ENCODE measurements around the gene TRIM5. TPM values are rescaled to one million over a fixed set of nuclear protein-coding genes. Genes with fewer than 3 reads are reported as not detected.

The TRIM5 gene
- total and polyA plus RNA-seq, 10 of the 15 experiments (the other 5 are each of a cell fraction or from before 2014, with no cell fraction given), result 20.0 to 59.7 (median 31.8) TPM

GRCh38 chr11:5666402-5666793 lies 18.5 kb downstream of the TRIM5 start (continued):
- TF ChIP-seq ZBTB40 (IDR thresholded peaks at IDR 0.05; ENCODE audit: borderline replicate concordance) (no peak), ATF3 (IDR thresholded peaks at IDR 0.05; ENCODE audit: borderline replicate concordance, extremely low read depth, low read depth, low read length) (no peak), NKRF (conservative IDR thresholded peaks at IDR 0.05) (no peak), CHD1 (IDR thresholded peaks at IDR 0.05; ENCODE audit: low read depth, low read length) (no peak), CREM (IDR thresholded peaks at IDR 0.05; ENCODE audit: low read depth) (no peak), ESRRA (IDR thresholded peaks at IDR 0.05; ENCODE audit: low read length) (no peak)
